Skeletal muscle cell (primary cell): ENCODE measurements around the gene GRN.
"Not testable (repeated sequence)": the region's sequence is repeated elsewhere in the genome, so short reads cannot be mapped to it uniquely, and the experiment has no call there.

Experiments
- DNase-seq: peaks from one replicate; pipeline ENCODE4 v3.0.0-alpha.2; 2010; ENCODE audit warnings: low read depth
- H3K4me3 ChIP-seq: 2 replicates; pipeline ENCODE4 v1.5.1; 2011; ENCODE audit warnings: low read depth, mild to moderate bottlenecking, control low read depth, low read length, moderate library complexity

The GRN gene

DNA sequence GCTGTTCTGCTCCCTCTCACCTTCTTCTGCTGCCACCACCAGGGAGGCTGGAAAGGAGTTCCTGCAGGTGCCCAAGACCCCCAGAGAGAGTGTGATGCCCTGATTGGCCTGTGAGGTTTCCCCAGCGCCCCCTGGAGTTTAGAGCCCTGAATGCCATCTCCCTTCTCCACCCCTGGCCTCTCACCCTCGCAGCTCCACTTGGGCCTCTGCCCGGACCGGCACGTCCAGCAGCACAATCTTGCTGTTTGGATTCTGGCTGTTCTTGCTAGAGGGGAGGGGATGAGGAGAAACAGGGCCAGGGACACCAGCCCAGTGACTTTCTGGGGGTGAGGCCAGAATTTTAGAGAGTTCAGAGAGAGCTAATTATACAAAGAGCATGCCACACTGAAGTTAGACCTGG lies 31.0 kb downstream of the GRN start:
- no peak overlapping the region for H3K4me3 ChIP-seq
- no peak for DNase-seq

DNA sequence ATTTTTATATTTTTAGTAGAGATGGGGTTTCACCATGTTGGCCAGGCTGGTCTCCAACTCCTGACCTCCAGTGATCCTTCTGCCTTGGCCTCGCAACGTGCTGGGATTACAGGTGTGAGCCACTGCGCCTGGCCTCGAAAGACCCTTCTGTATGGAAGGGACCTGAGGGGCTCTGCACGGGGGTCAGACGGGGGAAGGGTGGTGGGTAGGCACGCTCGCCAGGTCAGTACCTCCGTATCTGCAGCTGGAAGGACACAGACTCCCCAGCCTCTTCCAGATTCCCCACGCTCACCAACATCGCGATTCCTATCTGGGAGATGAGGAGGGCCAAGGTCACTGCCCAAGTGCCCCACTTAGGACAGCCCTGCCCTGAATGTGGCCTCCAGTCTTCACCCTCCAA lies 31.7 kb downstream of the GRN start:
- DNase-seq: no peak
- H3K4me3 ChIP-seq: no peak overlapping the region

DNA sequence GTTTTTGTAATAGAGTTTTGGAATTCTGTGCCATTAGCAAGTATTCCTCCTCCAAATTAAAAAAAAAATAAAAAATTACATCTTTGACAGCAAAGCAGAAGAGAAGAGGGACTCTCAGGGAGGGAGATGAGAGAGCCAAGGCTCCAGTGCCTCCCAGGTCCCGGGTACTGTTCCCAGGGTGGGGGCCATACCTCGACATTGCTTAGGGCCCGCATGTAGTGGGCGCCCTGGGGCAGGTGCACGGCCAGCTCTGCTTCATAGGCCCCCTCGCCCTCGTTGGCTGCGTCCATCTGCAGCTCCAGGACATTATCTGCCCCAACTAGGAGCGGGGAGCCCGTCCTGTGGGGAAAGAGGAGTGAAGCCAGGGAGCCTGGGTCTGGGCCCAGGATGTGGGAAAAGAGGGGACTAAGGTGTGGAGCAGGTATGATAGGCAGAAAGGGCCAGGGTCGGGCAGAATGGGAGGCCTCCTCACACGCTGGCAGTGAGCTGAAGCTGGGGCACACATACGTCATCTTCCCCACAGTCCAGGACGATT lies 33.1 kb downstream of the GRN start:
- no peak overlapping the region for H3K4me3 ChIP-seq
- DNase-seq: no peak

DNA sequence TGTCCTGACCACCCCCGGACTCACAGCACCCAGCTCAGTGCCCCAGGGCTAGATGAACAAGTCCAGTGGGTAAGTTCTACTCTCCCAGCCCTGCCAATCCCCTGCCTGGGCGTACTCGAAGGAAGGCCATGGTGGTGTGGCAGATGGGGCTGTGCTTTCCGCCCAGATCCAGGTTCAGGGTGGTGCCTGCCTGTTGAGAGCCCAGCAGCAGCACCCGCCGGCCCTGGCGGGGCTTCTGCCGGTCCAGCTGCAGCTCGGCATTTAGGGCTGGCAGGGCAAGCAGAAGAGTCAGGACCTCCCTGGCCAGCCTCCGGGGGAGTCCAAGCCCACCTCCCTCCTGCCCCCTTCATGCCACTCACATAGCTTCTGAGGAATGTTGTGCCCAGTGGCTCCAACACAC lies 34.8 kb downstream of the GRN start:
- no peak overlapping the region for H3K4me3 ChIP-seq
- DNase-seq: no peak

DNA sequence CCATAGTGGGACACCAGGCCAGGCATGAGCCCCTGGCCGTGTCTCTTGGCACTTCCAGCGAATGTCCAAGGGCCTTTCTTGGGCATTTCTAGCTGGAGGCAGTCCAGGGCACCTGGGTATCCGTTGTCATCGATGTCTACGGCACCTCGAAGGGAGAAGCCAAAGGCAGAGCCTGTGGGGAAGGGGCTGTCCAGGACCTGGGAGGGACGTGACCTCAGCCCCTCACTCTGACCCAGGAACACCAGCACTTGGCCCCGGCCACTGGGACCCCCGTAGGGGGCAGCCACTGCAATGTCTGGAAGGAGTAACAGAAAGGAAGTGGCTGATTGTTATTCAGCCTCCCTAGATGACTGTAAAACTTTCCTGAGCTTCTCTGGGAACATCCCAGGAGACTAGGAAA lies 35.7 kb downstream of the GRN start:
- DNase-seq: no peak
- no peak overlapping the region for H3K4me3 ChIP-seq

DNA sequence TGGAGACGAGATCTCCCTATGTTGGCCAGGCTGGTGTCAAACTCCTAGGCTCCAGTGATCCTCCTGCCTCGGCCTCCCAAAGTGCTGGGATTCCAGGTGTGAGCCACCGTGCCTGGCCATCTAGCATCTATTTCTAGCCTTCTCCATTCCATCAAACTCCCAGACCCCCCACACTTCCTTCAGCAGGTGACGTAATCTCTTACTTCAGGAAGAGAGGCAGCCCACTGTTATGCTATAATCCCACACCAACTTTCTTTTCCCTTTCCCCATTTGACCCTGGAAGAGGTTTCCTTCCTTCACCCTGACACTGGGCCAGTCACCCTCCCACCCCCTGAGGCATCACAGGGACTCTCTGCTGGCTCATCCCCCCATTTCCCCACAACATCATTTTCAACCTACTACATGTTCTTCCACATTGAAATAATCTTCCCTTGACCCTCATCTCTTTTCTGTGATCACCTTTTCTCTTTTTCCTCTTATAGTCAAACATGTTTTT lies 36.8 kb downstream of the GRN start:
- H3K4me3 ChIP-seq: no peak overlapping the region
- DNase-seq: no peak

DNA sequence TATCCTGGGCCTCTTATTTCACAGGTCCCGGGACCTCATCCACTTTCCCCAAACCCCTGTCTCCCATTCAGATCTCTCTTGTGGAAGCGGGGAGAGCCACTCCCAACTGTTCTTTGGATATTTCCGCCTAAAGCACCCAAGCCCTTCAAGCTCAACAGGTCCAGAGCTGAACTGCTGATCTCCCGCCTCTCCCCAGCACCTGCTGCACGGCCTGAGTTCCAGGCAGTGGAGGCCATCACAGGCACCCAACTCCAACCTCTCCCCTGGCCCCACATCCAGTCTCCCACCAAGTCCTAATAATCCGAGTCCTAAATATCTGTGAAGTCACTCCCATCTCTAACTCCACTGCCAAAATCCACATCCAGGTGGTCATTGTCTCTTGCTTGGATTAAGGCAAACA lies 37.8 kb downstream of the GRN start:
- no peak overlapping the region for H3K4me3 ChIP-seq
- DNase-seq: no peak

DNA sequence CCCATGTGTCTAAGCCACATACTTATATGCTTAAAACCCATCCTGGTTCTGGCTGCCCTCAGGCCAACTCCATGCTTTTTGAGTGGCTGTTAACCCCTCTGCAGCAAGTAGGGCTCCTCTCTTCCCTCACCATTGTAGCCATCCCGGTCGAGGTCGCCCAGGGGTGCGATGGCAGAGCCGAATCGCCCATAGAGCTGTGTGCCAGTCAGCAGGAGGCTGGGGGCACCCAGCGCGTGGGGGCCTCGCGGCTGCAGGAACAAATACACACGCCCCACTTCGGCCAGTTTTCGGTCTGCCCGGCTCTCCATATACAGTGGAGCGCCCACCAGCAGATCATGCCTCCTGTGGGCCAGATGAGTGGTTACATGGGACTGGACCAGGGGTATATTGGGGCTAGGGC lies 38.3 kb downstream of the GRN start:
- DNase-seq: no peak
- no peak overlapping the region for H3K4me3 ChIP-seq

DNA sequence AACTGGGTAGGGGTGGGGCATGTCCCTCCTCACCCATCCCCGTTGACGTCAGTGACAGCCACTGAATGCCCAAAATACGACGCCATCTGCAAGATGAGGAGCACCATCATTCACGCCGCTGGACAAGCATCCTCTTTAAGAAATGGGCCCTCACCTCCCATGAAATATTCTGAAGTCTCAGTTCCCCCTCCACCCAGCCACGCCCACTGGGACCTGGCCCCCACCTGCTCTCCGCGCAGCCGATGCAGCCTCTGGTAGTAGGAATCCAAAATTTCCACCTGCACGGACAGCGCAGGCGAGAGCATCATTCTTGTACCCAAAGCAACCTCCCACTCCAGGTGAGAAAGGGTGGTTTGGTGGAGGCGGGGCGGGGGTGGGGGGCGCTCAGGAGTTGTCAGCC lies 38.8 kb downstream of the GRN start:
- H3K4me3 ChIP-seq: no peak overlapping the region
- no peak for DNase-seq

DNA sequence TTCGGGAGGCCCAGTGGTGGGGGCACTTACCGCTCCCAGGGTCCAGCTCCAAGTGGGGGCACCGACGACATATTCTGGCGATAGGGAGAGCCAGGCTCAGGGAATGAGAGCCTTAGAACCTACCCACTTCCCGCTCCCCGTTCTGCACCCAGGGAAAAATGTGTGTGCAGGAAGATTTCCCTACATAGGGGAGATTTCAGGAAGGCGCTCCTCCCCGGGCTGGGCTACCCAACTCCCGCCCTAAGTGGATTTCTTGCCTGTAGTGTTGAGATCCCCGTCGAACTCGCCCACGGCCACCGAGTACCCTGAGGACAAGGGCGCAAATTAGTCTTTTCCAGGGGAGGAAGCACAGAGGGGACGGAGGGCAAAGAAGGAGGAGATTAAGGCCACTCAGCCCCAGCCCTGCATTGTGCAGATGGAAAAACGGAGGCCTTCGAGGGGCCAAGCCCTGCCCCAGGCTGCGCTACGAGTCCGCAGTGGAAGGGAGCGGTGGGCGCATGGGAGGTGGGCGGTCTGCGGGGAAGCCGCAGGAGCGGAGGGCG lies 39.2 kb downstream of the GRN start:
- no peak overlapping the region for H3K4me3 ChIP-seq
- DNase-seq: no peak

DNA sequence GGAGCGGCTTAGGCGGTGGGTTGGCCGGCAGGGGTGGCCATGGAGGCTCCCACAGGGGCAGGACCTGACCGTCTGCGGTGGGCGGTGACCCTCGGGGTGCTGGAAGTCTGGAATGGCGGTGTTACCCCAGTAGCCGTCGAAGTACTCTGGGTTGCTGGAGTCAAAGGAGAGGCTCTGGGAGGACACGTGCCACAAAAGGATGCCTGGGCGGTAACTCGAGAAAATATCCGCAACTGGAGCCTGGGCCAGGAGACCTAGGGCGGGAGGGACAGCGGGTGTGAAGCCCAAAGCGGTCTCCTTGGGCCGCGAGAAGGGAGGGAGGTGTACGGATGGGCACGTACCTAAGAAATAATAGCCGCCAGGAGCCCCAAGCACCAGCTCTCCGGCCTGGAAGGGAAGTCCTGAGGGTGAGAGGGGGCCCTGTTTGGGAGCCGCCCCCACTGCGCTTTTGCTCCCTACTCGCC lies 39.8 kb downstream of the GRN start:
- no peak for DNase-seq
- peak overlapping the region; percentile 61 for H3K4me3 ChIP-seq

DNA sequence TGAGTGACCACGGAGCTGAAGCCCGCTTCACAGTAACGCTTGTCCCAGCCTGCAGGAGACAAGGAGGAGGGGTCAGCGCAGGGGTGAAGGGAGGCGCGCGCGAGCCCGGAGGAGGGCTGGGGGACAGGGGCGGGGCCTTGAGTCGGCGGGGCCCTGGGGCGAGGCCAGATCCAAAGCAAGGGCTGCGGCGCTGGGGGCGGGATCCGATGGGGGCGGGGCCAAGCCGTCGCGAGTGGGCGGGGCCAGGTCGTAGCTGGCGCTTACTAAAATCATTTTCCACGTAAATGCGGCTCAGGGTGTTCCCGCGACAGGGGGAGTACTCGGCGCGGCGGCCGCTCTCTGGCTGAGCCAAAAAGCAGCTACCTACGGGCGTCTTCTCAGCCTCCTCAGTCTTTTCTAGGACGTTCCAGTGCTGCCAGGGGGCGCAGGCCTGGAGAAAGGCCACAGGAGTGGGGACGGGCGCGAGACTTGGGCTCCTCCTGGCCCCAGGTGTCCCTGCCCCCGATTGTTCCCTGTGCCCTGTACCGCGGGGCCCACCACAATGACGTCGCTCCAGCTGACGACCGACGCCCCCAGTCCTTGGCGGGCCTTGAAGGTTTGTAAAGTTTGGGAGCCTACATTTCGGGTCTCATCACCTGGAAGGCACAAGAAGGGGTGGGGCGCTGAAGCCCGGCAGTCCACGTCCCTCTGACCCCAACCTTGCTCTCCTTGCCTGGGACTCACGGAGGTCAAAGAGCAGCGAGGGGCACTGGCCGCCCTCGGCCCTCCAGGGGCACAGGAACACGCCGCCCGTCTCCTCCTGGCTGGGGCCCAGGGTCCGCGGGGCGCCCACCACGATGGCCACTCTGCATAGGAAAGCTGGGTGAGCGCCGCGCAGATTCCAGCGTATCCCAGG lies 40.4 kb downstream of the GRN start:
- H3K4me3 ChIP-seq: peak overlapping the region; percentile 61
- no peak for DNase-seq

DNA sequence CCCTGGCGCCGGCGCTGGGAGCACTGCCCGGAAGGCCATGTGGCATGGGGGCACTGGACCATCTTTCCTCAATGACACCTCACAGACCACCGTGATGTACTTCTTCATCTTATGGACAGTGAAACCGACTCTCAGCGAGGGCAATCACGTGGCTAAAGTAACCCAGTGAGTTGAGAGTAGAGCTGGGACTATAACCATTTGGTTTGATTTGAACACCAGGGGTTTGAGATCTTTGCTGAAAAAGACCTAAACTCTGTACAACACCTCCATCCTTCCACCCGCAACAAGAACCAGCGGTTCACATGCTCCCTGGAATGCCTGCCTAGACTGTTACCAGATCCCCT lies 41.1 kb downstream of the GRN start:
- DNase-seq: no peak
- H3K4me3 ChIP-seq: peak overlapping the region; percentile 61

DNA sequence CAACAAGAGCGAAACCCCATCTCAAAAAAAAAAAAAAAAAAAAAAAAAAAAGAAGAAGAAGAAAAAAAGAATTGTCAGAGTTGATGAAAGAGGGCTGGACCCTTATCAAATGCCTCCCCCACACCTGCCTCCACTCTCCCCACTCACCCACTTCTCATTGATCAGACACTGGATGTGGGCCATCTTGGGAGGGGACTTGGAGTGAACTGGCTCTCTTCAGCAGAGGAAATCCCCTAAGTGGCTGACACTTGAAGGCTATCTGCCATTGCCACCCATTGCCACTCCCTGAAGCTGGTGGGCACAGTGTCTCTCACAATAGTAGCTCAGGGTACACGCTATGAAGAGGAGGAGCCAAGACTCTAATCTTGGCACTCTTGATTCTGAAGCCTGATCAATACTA lies 42.7 kb downstream of the GRN start:
- DNase-seq: no peak
- no peak overlapping the region for H3K4me3 ChIP-seq

DNA sequence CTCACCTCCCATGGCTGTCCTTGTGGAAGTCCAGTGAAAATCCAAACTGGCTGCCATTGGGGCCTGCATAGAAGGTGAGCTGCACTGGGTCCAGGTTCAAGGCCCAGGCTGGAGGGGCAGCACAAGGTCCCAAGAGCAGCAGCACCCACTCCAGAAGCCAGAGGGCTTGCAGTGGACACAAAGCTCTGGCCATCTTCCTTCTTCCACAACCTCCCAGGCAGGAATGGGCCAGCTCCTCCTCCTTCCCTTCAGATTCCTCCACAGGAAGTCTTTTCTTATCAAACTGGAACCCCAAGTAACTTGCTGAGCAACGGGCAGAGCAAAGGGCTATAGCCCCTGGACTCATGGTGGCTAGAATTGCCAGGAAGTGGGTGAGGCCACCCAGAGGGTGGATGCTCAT lies 44.2 kb downstream of the GRN start, which contains the start of gene ITGA2B:
Gene ITGA2B, minus strand, starts transcription at position 369 of the 400 bp plus-strand sequence. Its CDS starts 176 bp downstream, at position 193.
- DNase-seq: no peak
- H3K4me3 ChIP-seq: no peak within 1 kb of the TSS

DNA sequence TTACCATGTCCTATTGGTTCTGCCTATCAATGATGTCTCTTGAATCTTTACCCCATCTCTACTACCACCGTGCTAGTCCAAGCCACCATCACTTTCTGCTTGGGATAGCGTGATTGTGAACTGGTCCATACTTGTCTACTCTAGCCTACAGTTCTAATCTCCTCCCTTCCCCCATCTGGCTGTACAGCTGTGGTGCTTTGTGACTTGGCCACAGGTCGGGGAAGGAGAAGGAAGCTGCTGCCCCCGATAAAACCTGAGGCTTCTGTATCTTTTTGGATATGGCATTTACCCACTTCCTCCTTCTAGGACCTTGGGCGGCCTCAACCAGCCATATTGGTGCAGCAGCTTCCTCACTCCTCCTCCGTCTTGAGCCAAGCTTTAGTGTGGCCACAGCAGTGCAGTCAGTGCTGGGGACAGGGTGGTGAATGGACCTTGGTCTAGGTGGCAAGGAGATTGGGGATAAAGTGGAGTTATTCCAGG lies 44.7 kb downstream of the GRN start:
- H3K4me3 ChIP-seq: no peak overlapping the region
- no peak for DNase-seq

DNA sequence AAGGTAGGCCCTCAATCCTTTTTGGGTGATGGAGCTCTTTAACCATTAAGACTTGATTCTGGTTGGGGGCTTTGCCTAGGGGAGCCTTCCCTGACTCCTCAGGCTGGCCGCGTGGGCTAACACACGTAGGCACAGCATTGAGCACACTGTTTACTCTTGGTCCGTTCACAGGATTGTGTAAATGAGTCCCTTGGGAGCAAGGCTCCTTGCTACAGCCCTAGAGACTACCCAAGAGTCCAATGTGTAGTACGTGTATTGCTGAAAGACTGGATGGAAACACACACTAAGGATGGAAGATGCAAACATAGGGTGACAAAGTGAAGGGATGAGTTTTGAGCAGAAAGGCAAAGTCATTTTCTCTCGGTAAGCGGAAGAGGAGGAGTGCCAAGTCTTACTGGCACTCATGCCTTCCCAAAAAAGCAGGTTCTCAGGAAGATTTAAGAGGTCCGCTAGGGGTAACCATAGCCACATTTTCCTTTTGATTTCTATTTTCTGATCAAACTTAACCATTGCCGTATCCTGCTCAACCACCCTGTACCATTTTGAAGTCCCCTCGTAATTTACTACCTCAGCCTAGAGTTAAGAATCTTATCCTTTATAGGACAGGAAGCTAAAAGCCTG lies 45.3 kb downstream of the GRN start:
- DNase-seq: peak; percentile 5
- no peak overlapping the region for H3K4me3 ChIP-seq

DNA sequence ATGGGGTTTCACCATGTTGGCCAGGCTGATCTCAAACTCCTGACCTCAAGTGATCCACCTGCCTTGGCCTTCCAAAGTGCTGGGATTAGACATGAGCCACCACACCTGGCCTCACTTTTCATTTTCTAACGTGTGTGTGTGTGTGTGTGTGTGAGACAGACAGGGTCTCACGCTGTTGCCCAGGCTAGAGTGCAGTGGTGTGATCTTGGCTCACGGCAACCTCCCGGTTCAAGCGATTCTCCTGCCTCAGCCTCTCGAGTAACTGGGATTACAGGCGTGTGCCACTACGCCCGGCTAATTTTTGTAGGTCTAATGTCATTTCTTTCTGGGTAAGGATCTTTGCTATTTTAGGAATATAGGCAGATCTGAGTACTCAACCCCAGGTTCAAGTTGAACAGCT lies 49.0 kb downstream of the GRN start:
- not testable (repeated sequence) for DNase-seq, H3K4me3 ChIP-seq

DNA sequence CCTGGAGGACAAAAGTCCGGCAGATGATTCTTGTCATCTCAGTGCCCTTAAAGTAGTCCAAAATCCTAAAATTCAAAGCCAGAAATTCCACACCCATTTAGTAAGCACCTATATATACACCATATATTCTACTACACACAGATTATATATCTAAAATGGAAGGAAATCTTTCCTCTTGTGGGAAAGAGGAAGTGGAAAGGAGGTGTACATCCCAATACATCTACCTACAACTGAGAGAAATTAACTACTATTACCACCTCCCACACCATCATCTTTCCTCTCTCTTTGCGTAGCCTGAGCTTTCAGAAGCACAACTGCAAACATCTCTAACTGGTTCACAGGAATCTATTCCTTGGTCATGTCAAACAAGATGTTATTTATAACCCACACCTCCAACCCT lies 49.7 kb downstream of the GRN start:
- no peak overlapping the region for H3K4me3 ChIP-seq
- no peak for DNase-seq

DNA sequence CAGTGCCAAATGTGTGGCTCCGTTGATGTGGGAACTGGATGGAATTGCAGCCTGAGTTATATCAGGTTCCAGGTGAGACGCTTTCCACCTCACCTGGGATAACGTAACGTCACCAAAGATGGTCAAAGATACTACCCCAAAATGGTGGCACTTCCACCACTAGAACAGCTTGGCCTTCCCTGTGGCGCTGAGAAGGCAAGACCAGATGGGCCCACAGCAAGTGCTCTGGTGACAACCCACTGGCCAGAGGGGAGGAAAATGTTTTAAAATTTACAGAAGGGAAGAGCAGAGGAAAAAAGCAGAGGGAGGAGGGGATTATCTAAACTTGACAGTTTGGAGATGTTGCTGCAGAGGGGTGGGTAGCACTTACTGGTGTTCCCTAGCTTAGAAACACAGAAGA lies 51.8 kb downstream of the GRN start:
- no peak for DNase-seq
- H3K4me3 ChIP-seq: no peak overlapping the region
